Measurements from ENCODE around the gene MEA1.
A peak's percentile ranks its signal among the peaks of the same experiment; 100 is the strongest.
"Not testable (repeated sequence)": the region's sequence is repeated elsewhere in the genome, so short reads cannot be mapped to it uniquely, and the experiment has no call there.

Gene MEA1

DNA sequence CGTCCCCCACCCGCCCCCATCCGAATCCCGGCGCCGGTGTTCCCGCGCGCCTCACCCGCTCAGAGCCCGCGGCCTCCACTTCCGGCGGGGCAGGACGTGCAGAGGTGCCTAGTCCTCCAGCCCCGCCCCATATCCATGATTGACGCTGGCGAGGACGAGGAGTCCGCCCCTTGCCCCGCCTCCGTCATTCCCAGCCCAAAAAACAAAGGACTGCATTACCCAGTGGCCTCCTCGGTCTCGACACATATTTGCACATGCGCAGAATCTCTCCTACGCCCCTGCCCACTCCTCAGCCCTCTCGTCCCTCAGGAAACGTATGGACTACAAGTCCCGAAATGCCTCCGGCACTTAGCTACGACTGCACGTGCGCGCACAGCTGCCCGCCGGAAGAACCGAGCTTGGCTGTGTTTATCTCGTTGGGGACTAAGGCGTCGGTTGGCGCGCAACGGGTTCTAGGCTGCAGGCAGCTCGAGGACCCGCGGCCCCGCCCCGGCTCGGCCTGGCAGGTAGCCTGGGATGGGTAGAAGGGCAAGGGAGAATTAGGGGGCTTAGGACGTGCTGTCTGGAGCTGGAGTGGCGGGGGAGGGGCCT, at the start of gene MEA1, which contains the start of gene KLHDC3:
TSS of gene MEA1 (minus strand) at position 104 of the 591 bp plus-strand sequence. CDS start 133 bp downstream, outside the sequence.
TSS of gene KLHDC3 (plus strand) at position 407 of the 591 bp plus-strand sequence. CDS start 2,944 bp downstream, outside the sequence.
- DNase-seq (ENCODE audit: low read depth in 2 of 2, low spot score in 1 of 2), result peak; percentile 97 to 98

DNA sequence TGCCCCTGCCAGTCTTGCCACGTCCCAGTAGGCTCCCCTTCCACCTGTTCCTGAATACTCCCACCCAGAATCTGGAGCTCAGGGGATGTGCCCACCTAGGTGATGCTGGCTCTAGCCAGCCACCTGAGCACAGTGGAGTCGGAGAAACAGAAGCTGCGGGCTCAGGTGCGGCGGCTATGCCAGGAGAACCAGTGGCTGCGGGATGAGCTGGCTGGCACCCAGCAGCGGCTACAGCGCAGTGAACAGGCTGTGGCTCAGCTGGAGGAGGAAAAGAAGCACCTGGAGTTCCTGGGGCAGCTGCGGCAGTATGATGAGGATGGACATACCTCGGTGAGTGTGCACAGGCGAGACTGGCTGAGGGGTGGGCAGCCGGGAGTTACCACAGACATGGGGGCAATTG, 49.1 kb upstream of the MEA1 start:
- DNase-seq (ENCODE audit: low read depth in 2 of 2, low spot score in 1 of 2), result no peak

GRCh38 chr6:43061861-43062260, 48.1 kb upstream of the MEA1 start:
- DNase-seq (ENCODE audit: low read depth in 2 of 2, low spot score in 1 of 2), result no peak

DNA sequence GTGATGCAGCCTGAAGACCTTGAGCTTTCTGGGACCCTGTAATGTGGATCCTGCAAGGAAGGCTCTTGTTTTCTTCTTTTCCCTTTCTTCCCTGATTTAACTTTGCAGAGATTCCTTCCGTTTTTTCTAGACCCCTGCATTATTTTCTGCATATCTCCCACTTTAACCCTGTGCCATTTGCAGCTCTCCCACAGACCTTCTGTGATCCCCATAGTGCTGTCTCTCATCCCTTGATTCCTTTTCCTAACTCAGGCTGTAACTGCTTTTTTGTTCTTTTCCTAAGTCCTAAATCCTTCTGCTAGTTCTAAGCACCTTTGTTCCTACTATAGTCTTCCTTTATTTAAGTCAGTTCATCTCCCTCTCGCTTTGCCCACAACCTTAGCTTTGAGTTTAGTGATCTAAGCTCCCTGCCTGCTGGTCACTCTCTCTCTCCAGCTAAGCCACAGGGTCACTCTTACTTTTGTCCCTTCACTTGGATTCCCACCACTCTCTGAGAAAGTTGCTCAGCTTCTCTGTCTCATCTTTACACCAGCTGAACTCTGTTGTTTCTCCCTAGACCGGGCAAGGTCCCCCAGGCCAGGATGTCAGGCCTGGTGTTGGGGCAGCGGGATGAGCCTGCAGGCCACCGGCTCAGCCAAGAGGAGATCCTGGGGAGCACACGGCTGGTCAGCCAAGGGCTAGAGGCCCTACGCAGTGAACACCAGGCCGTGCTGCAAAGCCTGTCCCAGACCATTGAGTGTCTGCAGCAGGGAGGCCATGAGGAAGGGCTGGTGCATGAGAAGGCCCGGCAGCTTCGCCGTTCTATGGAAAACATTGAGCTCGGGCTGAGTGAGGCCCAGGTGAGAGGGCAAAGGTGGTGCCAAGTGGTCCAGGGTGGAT, 47.2 kb upstream of the MEA1 start:
- no peak for DNase-seq (ENCODE audit: low read depth in 2 of 2, low spot score in 1 of 2)

DNA sequence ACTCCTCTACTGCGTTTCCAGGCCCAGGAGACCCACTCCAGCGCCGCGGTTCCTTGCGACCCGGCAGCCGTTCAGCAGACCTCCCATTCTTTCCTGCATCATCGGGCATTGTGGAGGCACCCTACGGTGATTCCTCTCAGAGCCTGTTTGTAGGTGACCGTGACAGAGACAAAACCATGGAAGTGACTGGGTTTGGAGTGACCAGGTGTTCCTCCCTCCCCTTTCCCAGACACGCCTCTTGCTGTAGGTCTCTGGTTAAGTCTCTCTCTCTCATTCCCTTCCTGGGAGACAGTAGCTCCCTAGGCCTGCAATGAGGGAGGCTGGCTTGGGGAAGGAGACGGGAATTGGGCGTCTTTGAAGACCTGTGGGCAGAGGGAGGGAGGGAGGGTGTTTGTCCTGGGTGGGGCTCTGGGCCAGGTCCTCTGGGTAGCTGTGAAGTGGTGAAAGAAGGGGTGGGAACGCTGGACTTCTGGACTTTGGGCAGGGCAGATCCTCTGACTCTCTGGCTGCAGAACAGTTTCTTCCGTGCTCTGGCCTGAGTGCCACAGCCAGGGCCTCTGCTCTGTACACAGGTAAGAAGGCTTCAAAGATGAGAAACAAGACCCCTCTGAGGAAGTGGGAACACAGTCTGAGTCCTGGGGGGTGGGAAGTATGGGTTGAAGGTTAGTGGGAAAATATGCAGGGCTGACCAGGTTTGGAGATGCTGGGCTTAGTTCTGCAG, 46.4 kb upstream of the MEA1 start:
- DNase-seq (ENCODE audit: low read depth in 2 of 2, low spot score in 1 of 2), result no peak

GRCh38 chr6:43059168-43060033, 45.7 kb upstream of the MEA1 start, which contains the start of the genes KLC4 and MRPL2:
Gene KLC4 (plus strand): TSS chr6:43059631. CDS start chr6:43061336, 1,705 bp downstream.
Gene MRPL2 (minus strand): TSS chr6:43059434. CDS start chr6:43059381, 53 bp downstream.
- peak; percentile 96 for DNase-seq (ENCODE audit: low read depth in 2 of 2, low spot score in 1 of 2)

DNA sequence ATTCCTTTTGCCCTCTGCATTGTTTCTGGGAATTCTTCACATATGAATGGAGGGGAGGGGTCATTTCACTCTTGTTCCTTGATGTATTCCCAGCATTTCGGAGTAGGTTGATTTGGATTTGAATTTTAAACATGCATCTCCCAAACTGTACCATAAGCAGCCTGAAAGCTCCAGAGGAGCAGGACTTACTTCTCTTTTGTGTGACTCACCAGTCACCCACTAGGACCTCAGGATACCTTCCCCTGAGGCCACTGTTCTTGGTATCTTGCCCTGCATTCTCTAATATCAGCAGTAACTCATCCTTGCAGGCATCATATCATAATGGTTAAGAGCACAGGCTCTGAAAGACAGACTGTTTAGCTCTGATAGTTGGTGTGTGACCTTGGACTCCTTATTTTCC, 44.8 kb upstream of the MEA1 start:
- DNase-seq (ENCODE audit: low read depth in 2 of 2, low spot score in 1 of 2), result no peak

GRCh38 chr6:43055966-43056365, 42.2 kb upstream of the MEA1 start:
- DNase-seq (ENCODE audit: low read depth in 2 of 2, low spot score in 1 of 2), result no peak

GRCh38 chr6:43054206-43054943, 40.6 kb upstream of the MEA1 start:
- DNase-seq (ENCODE audit: low read depth in 2 of 2, low spot score in 1 of 2), result no peak

DNA sequence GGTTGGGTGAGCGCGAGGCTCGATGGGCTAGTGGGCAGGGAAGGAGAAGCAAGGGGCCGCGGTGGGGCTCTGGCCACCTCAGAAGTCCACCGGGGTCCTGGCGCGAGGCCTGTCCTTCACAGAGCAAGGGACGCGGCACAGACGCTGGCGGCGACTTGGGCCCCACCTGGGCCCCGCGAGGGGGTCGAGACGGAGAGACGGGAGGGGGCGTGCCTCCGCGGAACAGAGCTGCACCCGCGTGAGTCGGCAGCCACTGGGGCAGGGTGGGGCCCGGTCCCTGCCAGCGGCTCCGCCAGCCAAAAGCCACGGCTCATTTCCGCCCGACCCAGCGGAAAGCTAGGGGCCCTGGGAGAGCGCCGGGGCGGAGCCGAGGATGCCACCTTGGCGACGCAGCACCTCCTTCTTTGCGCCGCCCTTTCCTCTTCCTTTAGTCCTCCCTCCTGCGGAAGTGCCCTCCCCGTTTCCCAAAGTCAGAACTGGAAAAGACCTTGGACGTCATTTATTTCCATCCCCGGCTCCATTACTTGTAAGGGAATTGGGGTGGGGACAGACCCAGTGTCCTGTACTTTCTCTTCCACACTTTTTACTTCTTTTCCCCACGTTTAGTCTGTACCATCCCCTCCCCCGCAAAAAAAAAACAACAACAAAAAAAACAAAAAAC, 39.9 kb upstream of the MEA1 start, which contains the start of gene CUL7:
TSS of gene CUL7 (minus strand) at position 307 of the 661 bp plus-strand sequence. CDS start 1,063 bp downstream, outside the sequence.
- peak; percentile 67 to 76 for DNase-seq (ENCODE audit: low read depth in 2 of 2, low spot score in 1 of 2)

- DNase-seq (ENCODE audit: low read depth in 2 of 2, low spot score in 1 of 2), result no peak
Observed at GRCh38 chr6:43052842-43053544, 39.2 kb upstream of the MEA1 start.

DNA sequence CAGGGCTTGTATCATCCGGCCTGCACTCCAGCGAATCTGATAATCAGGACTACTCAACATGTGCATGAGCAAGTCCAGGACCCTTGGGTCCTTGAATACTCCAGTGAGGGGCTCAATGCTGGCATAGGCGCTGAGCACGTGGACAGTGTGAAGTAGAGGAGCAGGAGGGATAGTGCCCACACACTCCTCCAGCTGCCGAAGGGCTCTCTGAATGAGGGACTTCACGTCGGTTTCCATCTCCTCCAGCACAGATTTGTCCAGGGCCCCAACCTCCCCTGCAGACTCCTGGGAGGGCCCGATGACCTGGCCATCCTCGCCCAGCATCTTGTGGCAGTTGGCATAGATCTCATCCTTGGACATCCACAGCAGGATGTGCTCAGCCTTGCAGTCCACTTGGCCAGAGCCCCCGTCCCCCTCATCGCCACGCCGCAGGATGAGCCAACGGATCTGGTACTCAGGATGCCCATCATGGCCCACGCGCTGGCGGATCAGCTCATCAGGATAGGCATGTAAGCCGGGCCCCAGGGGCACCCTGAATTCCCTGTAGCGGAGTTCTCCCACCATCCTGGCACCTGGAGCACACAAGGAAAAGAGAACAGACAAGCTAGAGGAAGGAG, 38.6 kb upstream of the MEA1 start:
- no peak for DNase-seq (ENCODE audit: low read depth in 2 of 2, low spot score in 1 of 2)

- no peak for DNase-seq (ENCODE audit: low read depth in 2 of 2, low spot score in 1 of 2)
Observed at GRCh38 chr6:43050981-43051380, 37.2 kb upstream of the MEA1 start.

DNA sequence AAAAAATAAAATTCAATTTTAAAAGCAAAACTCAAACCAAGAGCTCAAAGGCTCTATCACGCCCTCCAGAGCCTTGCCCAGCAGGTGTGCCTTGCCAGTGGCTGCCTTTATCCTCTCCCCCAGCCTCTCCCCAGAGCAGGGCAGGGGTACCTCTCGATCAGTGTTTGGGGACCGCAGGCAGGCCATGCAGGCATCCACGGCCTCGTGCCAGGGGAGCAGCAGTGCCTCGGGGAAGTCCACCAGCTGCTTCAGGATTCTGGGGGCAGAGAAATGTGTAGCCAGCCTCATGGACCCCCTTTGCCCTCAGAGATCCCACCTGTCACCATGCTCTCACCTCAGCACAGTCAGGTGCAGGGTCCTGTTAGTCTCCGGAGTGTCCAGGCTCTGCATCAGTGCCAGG, 34.3 kb upstream of the MEA1 start:
- no peak for DNase-seq (ENCODE audit: low read depth in 2 of 2, low spot score in 1 of 2)

GRCh38 chr6:43045371-43045930, 31.7 kb upstream of the MEA1 start:
- no peak for DNase-seq (ENCODE audit: low read depth in 2 of 2, low spot score in 1 of 2)

GRCh38 chr6:43043310-43043709, 29.6 kb upstream of the MEA1 start:
- DNase-seq (ENCODE audit: low read depth in 2 of 2, low spot score in 1 of 2), result no peak

DNA sequence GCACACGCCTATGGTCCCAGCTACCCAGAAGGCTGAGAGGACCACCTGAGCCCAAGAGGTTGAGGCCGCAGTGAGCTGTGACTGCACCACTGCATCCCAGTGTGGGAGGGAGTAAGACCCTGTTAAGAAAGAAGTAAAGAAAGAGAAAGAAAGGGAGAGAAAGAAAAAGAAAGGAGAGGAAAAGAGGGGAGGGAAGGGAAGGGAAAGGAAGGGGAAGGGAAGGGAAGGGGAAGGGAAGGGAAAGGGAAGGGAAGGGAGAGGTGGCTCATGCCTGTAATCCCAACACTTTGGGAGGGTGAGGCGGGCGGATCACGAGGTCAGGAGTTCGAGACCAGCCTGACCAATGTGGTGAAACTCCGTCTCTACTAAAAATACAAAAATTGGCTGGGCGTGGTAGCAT, 27.7 kb upstream of the MEA1 start:
- not testable (repeated sequence) for DNase-seq (ENCODE audit: low read depth in 2 of 2, low spot score in 1 of 2)
